GM21737 (cell line): ENCODE measurements around the gene C3orf20.

Source experiments
- ATAC-seq: cut with Tn5 transposase; IDR thresholded peaks from one replicate; pipeline ENCODE4 v1.9.1; 2021; ENCODE audit warnings: mild to moderate bottlenecking, moderate library complexity; ENCODE audit not compliant: unreplicated experiment

C3orf20 gene

DNA sequence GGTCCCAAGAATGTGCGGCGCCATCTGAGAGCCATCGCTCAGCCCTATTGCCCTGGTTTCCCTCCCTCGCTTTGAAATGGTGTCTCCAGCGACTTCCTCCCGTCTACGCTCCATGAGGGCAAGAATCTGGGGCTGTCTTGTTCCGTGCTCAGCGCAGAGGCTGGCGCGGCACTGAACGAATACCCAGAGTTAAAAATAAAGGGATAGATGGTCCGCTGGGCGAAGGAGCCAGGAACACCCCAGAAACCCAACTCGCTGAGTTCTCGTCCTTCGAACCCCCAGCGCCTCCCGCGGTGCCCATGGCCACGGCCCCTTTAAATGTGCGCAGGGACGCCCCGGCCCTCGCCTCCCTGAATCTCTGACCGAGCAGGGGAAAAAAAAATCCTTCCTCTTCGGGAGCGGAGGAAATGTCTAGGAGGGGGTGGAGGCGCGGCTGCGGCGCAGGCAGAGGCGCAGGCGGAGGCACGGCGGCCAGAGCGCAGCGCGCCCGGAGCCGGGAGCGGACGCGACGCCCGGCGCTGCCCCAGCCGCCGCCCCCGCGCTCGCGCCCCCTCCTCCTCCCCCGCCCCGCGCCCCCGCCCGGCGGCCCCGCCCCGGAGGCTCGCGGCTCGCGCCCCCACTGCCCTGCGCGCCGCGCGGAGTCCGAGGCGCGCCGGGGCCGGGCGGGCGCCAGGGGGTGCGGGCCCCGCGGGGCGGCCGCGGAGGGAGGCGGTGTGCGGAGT is 135.3 kb downstream of the C3orf20 start:
- ATAC-seq: no peak

DNA sequence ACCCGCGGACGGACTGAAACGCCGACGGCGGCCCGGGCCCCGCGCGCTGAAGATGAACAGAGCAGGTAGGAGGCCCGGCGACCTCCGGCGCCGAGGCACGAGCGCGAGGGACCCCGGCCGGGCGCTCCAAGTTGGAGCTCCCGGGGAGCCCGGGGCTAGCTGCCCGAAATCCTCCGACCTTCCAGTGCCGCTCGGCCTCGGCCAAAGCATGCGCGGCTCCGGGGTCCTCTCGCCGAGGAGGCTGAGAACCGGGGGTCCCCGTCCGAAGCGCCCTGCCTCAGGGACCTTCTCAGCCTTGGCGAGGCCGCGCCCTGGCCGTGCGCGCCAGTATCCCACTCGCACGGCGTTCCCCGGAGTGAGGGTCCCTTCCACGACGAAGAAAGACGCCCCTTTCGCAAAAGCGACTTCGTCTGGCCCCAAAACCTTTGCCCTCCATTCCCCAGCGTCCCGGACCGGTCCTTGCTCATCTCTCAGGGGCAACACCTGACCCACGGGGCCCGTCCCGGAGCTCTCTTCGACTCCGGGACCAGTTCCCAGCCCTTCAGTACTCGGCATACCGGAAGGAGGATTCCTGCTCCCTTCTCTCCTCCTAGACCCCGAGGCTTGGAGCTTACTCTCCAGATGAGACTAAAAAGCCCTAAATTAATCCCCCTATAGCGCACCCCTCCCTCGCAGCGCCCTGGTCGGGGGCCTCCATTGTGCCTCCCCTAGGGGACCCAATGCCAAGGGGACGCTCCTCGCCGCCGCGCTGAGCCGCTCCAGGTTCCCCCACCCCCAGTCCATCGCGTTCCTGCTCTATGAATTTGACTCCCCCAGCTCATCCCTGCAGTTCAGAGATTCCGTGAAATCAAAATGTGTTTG is 136.1 kb downstream of the C3orf20 start:
- ATAC-seq: no peak

DNA sequence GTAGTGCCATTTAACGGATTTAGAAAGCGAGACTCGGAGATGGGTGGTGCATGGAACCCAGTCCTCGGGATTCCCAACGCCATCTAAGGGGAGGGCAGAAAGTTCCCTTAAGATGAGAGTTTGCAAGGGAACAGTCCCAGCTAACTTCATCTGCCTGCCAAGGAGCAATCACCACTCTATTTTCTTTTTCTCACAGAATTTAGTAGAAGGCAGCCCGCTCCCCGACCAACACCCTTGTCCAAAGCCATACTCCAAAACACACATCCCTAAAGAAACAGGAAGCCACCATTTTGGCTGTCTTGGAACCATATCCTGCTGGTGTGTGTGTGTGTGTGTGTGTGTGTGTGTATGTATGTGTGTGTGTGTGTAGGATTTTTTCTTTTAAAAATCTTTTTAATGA is 136.7 kb downstream of the C3orf20 start:
- ATAC-seq: no peak

DNA sequence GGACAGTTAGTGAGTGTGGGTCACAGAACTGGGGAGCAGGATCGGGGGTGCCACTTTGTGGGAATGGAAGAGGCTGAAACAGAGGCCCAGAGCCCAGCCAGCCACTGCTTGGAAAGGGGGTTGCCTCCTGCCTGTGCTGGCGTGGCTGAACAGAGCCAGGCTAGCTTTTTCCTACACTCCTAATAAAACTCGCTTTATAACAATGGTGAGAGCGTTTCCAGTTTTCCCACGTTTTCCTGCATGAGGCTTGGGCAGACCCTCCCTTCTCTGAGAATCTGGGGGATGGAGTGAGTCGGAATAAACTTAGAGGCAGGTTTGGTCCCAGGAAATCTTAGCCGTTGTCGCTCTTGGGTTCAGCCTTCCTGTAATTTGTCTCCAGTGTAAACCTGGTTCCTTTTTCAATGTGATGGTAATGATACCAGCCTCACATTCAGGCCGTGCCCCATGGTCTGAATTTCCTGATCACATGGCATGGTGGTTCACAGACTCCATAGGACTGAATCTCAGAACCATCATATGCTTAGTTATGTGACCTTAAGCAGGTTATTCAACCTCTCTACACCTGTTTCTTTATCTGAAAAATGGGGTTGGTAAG is 137.4 kb downstream of the C3orf20 start:
- no peak for ATAC-seq

DNA sequence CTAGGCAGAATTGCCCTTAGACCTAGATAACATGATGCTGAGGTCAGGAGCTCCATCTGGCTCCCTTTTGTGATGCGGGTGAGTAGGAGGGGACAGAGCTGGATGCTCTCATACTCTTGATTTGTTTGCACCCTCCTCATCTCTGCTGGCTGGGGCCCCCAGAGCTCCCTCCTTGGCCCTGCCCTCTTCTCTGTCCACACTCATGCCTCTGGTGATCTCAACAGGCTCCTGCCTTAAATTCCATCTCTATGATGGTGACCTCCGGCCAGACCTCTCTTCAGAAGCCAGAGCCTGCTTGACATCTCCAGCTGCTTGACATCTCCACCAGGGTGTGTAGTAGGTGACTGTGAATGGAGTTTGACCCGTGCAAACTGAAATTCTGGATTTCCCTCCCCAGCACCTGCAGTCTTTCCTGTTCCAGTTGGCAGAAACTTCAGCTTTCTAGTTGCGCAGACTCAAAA is 139.5 kb downstream of the C3orf20 start:
- no peak for ATAC-seq

DNA sequence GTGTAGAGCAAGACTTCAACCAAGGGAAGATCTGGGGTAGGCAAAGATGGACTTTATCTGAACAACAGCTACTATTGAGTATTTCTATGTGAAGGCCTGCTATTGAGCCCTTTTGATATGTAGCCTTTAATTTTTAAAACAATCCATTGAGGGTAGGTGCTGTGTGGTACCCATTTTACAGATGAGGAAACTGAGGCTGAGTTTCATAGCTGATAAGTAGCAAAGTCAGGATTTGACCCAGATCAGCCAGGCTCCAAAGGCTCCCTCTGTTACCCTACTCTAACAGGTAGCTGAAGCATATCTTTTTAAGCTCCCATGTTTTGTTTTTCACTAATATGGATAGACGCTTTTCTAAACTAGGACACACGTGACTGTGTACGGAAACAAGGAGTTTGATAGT is 141.4 kb downstream of the C3orf20 start:
- no peak for ATAC-seq

DNA sequence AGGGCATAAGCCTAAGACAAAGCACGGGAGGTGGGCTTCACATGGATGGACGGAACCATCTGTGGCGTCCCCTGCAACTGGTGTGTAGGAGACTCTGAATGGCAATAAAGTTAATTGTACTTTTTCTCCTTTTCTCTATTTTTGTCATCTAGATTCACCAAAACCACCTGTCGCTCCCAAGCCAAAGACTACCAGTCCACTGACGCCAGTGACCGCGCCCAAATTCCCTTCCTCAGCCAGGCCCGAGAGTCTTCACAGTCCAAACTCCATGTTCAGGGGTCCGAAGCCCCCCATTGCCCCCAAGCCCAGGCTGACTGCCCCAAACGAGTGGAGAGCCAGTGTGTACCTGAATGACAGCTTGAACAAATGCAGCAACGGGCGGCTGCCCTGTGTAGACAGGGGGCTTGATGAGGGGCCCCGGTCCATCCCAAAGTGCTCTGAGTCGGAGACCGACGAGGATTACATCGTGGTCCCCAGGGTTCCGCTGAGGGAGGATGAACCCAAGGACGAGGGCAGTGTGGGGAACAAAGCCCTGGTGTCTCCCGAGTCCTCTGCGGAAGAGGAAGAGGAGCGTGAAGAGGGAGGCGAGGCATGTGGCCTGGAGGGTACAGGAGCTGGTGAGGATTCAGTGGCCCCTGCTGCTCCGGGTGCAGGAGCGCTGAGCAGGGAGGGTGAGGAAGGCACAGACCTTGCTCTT is 144.0 kb downstream of the C3orf20 start, which contains the start of gene FGD5:
Gene FGD5 (plus strand): TSS at position 159 of the 697 bp plus-strand sequence. CDS start 110 bp downstream, at position 269.
- no peak for ATAC-seq

DNA sequence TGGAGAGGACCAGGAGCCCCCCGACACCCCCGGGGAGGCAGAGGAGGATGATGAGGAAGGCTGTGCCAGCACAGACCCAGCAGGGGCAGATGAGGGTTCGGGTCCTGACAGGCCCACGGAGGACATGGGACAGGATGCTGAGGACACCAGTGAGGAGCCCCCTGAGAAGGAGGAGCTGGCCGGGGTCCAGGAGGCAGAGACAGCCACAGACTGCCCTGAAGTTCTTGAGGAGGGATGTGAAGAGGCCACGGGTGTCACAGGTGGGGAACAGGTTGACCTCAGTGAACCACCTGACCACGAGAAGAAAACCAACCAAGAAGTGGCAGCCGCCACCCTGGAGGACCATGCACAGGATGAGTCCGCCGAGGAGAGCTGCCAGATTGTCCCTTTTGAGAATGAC is 144.7 kb downstream of the C3orf20 start:
- no peak for ATAC-seq

DNA sequence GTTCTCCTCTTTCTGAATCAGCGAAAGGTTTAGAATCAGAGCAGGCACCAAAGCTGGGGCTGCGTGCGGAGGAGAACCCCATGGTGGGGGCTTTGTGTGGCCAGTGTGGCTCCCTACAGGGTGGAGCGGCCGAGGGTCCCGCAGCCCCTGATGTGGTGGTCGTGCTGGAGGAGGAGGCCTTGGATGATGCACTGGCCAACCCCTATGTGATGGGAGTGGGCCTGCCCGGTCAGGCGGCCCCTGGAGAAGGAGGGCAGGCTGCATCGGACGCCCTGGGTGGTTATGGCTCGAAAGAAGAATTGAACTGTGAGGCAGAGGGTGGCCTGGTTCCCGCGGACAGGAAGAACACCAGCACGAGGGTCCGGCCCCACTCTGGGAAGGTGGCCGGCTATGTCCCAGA is 145.2 kb downstream of the C3orf20 start:
- no peak for ATAC-seq

DNA sequence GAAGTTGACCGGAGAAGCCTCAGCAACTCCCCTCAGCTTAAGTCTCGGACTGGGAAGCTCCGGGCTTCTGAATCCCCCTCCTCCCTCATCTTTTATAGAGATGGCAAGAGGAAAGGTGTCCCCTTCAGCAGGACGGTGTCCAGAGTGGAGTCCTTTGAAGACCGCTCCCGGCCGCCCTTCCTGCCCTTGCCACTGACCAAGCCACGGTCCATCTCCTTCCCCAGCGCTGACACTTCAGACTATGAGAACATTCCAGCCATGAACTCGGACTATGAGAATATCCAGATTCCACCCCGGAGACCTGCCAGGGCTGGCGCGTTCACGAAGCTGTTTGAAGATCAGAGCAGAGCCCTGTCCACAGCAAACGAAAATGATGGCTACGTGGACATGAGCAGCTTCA is 146.2 kb downstream of the C3orf20 start:
- ATAC-seq: no peak

DNA sequence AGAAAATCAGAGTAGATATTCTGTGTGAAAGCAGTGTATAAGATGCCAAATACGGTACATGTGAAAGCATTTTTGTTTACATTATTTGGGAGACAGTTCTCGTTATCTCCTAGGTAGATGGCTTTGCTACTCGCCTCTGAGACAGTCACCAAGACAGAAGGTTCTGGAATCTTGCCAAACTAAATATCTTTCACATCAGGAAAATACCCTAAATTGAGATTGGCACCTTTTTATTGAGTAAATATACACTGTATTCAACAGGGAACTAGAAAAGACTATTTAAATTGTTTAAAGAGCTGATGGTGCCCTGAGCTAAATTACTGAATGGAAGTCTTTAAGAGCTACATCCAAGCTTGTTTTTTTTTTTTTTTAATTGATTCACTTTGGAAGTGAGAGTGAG is 147.2 kb downstream of the C3orf20 start:
- ATAC-seq: no peak
